ENCODE results near the gene LEPROT. TPM values are rescaled to one million over a fixed set of nuclear protein-coding genes. Genes with fewer than 3 reads are reported as not detected.

The LEPROT gene
- total and polyA plus RNA-seq, 8 donors = 114 to 132 (median 118) TPM

GRCh38 chr1:65425006-65425405, 4.5 kb downstream of the LEPROT start:
- intact Hi-C loops (cut with DNase I) = no loop called here
- no peak for TF ChIP-seq CTCF (IDR thresholded peaks at IDR 0.05)
- Histone ChIP-seq H3K27me3 (no peaks in the 10 kb centered on the region), H3K9me3 (no peaks in the 10 kb centered on the region), H3K36me3 (peaks cover 0 to 45% of the 10 kb centered on the region in 2 donors), H3K4me3 (no peak overlapping the region), H3K4me1 (peaks cover 0 to 55% of the 10 kb centered on the region in 2 donors), H3K27ac (peak overlapping the region in 1 of 2 donors; percentile 57)
- DNase-seq = no peak
- ATAC-seq = no peak

GRCh38 chr1:65425697-65426096, 5.2 kb downstream of the LEPROT start:
- Histone ChIP-seq H3K4me3 (no peak overlapping the region), H3K9me3 (no peaks in the 10 kb centered on the region), H3K27me3 (no peaks in the 10 kb centered on the region), H3K36me3 (peaks cover 0 to 52% of the 10 kb centered on the region in 2 donors), H3K27ac (peak overlapping the region in 1 of 2 donors; percentile 26), H3K4me1 (peaks cover 0 to 62% of the 10 kb centered on the region in 2 donors)
- ATAC-seq (no peak), DNase-seq (no peak)
- intact Hi-C loops (cut with DNase I) = no loop called here
- no peak for TF ChIP-seq CTCF (IDR thresholded peaks at IDR 0.05)

- peaks cover 0 to 55% of the 10 kb centered on the region in 2 donors for H3K4me1 ChIP-seq
- no peak overlapping the region for H3K4me3 ChIP-seq
- intact Hi-C loops (cut with DNase I) = no loop called here
- H3K27ac ChIP-seq = peak overlapping the region; percentile 58 to 79
- H3K27me3 ChIP-seq = no peaks in the 10 kb centered on the region
- DNase-seq (no peak), ATAC-seq (no peak)
- TF ChIP-seq CTCF (IDR thresholded peaks at IDR 0.05) = no peak
- peaks cover 0 to 75% of the 10 kb centered on the region in 2 donors for H3K36me3 ChIP-seq
- no peaks in the 10 kb centered on the region for H3K9me3 ChIP-seq
Observed at GRCh38 chr1:65429078-65429477, 8.6 kb downstream of the LEPROT start.

GRCh38 chr1:65429806-65430205, 9.3 kb downstream of the LEPROT start:
- ATAC-seq (peak; percentile 45), DNase-seq (no peak)
- intact Hi-C loops (cut with DNase I) = no loop called here
- Histone ChIP-seq H3K27me3 (no peaks in the 10 kb centered on the region), H3K4me3 (no peak overlapping the region), H3K27ac (peak overlapping the region; percentile 58 to 79), H3K4me1 (peaks cover 0 to 48% of the 10 kb centered on the region in 2 donors), H3K9me3 (no peaks in the 10 kb centered on the region), H3K36me3 (peaks cover 0 to 81% of the 10 kb centered on the region in 2 donors)
- TF ChIP-seq CTCF (IDR thresholded peaks at IDR 0.05) = no peak

GRCh38 chr1:65431111-65431705, 10.7 kb downstream of the LEPROT start:
- no peaks in the 10 kb centered on the region for H3K9me3 ChIP-seq
- no peaks in the 10 kb centered on the region for H3K27me3 ChIP-seq
- intact Hi-C loops (cut with DNase I) = no loop called here
- H3K36me3 ChIP-seq = peaks cover 0 to 85% of the 10 kb centered on the region in 2 donors
- peak; percentile 40 to 43 for TF ChIP-seq CTCF (IDR thresholded peaks at IDR 0.05)
- peaks cover 0 to 40% of the 10 kb centered on the region in 2 donors for H3K4me1 ChIP-seq
- peak; percentile 59 for ATAC-seq
- DNase-seq = peak in 1 of 4 donors; percentile 50
- H3K27ac ChIP-seq = peak overlapping the region in 1 of 2 donors; percentile 79
- H3K4me3 ChIP-seq = no peak overlapping the region
